HepG2 (cell line): ENCODE data around the gene ABHD15. TPM values are rescaled to one million over a fixed set of nuclear protein-coding genes. Genes with fewer than 3 reads are reported as not detected.

Experiments
- BATF2 ChIP-seq: sonication (generic); formaldehyde crosslinking; IDR thresholded peaks from 2 replicates; pipeline ENCODE4 v1.8.0; 2022; ENCODE audit warnings: mild to moderate bottlenecking, missing genetic modification reagents, moderate library complexity
- CHCHD3 ChIP-seq: sonication (generic); formaldehyde crosslinking; IDR thresholded peaks from 2 replicates; pipeline ENCODE4 v1.8.0; 2022; ENCODE audit warnings: mild to moderate bottlenecking, missing genetic modification reagents, moderate library complexity
- CREB3 ChIP-seq: sonication (generic); formaldehyde crosslinking; IDR thresholded peaks from 2 replicates; pipeline ENCODE4 v1.5.0; 2020; ENCODE audit warnings: missing genetic modification reagents
- E2F5 ChIP-seq: sonication (generic); formaldehyde crosslinking; conservative IDR thresholded peaks from 2 replicates; pipeline ENCODE4 v1.4.0; 2020; ENCODE audit warnings: missing genetic modification reagents
- ELF3 ChIP-seq: IDR thresholded peaks from 2 replicates; pipeline ENCODE4 v1.6.1; 2016; ENCODE audit warnings: missing genetic modification reagents, missing compliant biosample characterization
- MXD4 ChIP-seq: IDR thresholded peaks from 2 replicates; pipeline ENCODE4 v1.6.1; 2016; ENCODE audit warnings: mild to moderate bottlenecking, missing biosample characterization, missing genetic modification reagents
- PITX1 ChIP-seq: sonication (generic); formaldehyde crosslinking; IDR thresholded peaks from 2 replicates; pipeline ENCODE4 v1.5.1; 2020; ENCODE audit warnings: mild to moderate bottlenecking, missing genetic modification reagents
- PRDM10 ChIP-seq: sonication (generic); formaldehyde crosslinking; IDR thresholded peaks from 2 replicates; pipeline ENCODE4 v1.4.0; 2020; ENCODE audit warnings: low read depth, missing genetic modification reagents
- ZBTB7B ChIP-seq: sonication (generic); formaldehyde crosslinking; IDR thresholded peaks from 2 replicates; pipeline ENCODE4 v1.4.0; 2020; ENCODE audit warnings: missing genetic modification reagents
- ZNF136 ChIP-seq: sonication (generic); formaldehyde crosslinking; IDR thresholded peaks from 2 replicates; pipeline ENCODE4 v1.8.1; 2022; ENCODE audit warnings: low read depth, mild to moderate bottlenecking, moderate library complexity, missing genetic modification reagents
- ZNF263 ChIP-seq: sonication (generic); formaldehyde crosslinking; IDR thresholded peaks from 2 replicates; pipeline ENCODE4 v1.4.0; 2020; ENCODE audit warnings: missing genetic modification reagents
- ZNF576 ChIP-seq: sonication (generic); formaldehyde crosslinking; IDR thresholded peaks from 2 replicates; pipeline ENCODE4 v1.4.0; 2020; ENCODE audit warnings: mild to moderate bottlenecking, missing genetic modification reagents
- ZNF672 ChIP-seq: sonication (generic); formaldehyde crosslinking; IDR thresholded peaks from 2 replicates; pipeline ENCODE4 v1.8.1; 2022; ENCODE audit warnings: missing genetic modification reagents
- ZNF766 ChIP-seq: sonication (generic); formaldehyde crosslinking; IDR thresholded peaks from 2 replicates; pipeline ENCODE4 v1.5.0; 2020; ENCODE audit warnings: missing genetic modification reagents, borderline replicate concordance
- polyA plus RNA-seq, 8 experiments: library from polyadenylated mRNA; depleted of rRNA in 3 of 8; stranded (reverse) in 7 of 8; unstranded in 1 of 8; fragments of >200 nt; fragmentation: Illumina TruSeq in 4 of 8; extraction: Trizol in 4 of 8; gene quantifications; 2 replicates each; pipeline versions ENCODE4 v1.2.1 to v1.2.3, GENCODE V29; 2011 to 2016; ENCODE audit warnings: low read depth in 4 of 8, missing spikeins in 1 of 8, mixed read lengths in 1 of 8; ENCODE audit not compliant: insufficient read depth in 1 of 8
- total RNA-seq, 5 experiments: library from RNA; depleted of rRNA; stranded (reverse); fragments of >200 nt; fragmentation: Illumina TruSeq; extraction: Trizol; gene quantifications; 2 replicates each; pipeline ENCODE4 v1.2.3, GENCODE V29; 2016; ENCODE audit warnings: low read depth in 1 of 5
- TF ChIP-seq, protein P1 (sequence below): sonication (generic); formaldehyde crosslinking; IDR thresholded peaks from 2 replicates; pipeline ENCODE4 v1.4.0; 2020; ENCODE audit warnings: mild to moderate bottlenecking, low read depth, missing genetic modification reagents
- TF ChIP-seq, protein P2 (sequence below): sonication (generic); formaldehyde crosslinking; conservative IDR thresholded peaks from 2 replicates; pipeline ENCODE4 v1.8.0; 2022; ENCODE audit warnings: mild to moderate bottlenecking, moderate library complexity, missing genetic modification reagents

Gene ABHD15
- total and polyA plus RNA-seq, 2 of the 13 experiments (the other 11 are each of a cell fraction or from before 2014, with no cell fraction given): 2.4 to 7.7 TPM

DNA sequence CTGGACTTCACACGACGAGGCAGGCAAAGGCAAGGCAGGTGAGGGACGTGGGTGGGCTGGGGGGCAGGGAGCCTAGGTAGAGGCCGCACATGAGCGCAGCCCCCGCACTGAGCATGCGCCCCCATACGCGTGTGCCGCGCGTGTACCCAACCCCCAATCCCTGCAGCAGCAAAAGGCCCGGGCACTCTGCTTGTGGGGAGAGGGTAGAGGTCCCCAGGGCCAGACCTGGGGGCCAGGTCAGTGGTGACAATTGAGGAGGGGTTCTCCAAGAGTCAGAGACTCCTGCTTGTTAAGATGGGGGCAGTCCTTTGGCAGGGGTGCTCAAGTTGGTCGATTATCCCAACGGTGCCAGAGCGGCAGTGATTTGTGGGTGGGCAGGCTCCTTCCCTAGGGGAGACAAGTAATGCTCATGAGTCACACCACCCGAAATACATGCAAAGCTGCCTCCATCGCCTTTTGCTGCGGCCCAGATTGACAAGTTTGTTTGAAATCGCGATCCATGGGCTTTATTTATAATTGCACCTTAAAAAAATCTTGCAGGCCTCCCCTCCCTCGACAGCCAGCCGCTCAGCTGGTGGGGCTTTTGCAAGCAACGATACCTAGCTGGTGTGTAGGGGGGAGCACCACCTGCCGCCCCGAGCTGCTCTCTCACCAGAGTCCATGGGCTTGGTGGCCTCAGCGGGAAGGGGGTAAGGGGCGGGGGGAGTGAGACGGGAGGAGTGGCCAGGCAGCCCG, 23.7 kb upstream of the ABHD15 start (continued):
- TF ChIP-seq BATF2 (CRISPR knock-in tag) (0 out of 2 replicates have a peak, but pooled peaks have one; percentile 43), PITX1 (CRISPR knock-in tag) (no peak), ZNF576 (CRISPR knock-in tag) (no peak), ZNF263 (CRISPR knock-in tag) (peak; percentile 88), ZNF136 (CRISPR knock-in tag) (no peak), MXD4 (CRISPR knock-in tag) (no peak), ZBTB7B (CRISPR knock-in tag) (peak; percentile 26; the same call in 1 of the 2 replicates), ZNF766 (no peak), PRDM10 (CRISPR knock-in tag) (no peak; the same call in 1 of the 2 replicates), ZNF672 (no peak), CHCHD3 (CRISPR knock-in tag) (no peak), E2F5 (no peak), ELF3 (CRISPR knock-in tag) (no peak), CREB3 (0 out of 2 replicates have a peak, but pooled peaks have one; percentile 72)
- TF ChIP-seq, protein P1, sequence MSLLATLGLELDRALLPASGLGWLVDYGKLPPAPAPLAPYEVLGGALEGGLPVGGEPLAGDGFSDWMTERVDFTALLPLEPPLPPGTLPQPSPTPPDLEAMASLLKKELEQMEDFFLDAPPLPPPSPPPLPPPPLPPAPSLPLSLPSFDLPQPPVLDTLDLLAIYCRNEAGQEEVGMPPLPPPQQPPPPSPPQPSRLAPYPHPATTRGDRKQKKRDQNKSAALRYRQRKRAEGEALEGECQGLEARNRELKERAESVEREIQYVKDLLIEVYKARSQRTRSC (CRISPR knock-in tag): no peak
- TF ChIP-seq, protein P2, sequence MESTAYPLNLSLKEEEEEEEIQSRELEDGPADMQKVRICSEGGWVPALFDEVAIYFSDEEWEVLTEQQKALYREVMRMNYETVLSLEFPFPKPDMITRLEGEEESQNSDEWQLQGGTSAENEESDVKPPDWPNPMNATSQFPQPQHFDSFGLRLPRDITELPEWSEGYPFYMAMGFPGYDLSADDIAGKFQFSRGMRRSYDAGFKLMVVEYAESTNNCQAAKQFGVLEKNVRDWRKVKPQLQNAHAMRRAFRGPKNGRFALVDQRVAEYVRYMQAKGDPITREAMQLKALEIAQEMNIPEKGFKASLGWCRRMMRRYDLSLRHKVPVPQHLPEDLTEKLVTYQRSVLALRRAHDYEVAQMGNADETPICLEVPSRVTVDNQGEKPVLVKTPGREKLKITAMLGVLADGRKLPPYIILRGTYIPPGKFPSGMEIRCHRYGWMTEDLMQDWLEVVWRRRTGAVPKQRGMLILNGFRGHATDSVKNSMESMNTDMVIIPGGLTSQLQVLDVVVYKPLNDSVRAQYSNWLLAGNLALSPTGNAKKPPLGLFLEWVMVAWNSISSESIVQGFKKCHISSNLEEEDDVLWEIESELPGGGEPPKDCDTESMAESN (CRISPR knock-in tag): 0 out of 2 replicates have a peak, but pooled peaks have one; percentile 10
